ENCODE results near the gene CLIC4.

GRCh38 chr1:24725209-24725651 lies 20.0 kb upstream of the CLIC4 start:
- TF ChIP-seq CEBPZ (IDR thresholded peaks at IDR 0.05; ENCODE audit: borderline replicate concordance, low read depth, low read length): no peak
- no peak for TF ChIP-seq NRF1 (conservative IDR thresholded peaks at IDR 0.05 in 1 of 2, IDR thresholded peaks at IDR 0.05 in 1 of 2)
- TF ChIP-seq NONO (IDR thresholded peaks at IDR 0.05; ENCODE audit: low read depth in 2 of 2, low read length in 1 of 2): no peak
- no peak for TF ChIP-seq MEIS2 (IDR thresholded peaks at IDR 0.05; ENCODE audit: partially characterized antibody)
- TF ChIP-seq PHB (CRISPR knock-in tag; IDR thresholded peaks at IDR 0.05): no peak
- TF ChIP-seq POLR2AphosphoS5 (IDR thresholded peaks at IDR 0.05; ENCODE audit: control insufficient read depth, insufficient read depth, low read depth, low read length): no peak
- no peak for TF ChIP-seq ZNF175 (CRISPR knock-in tag; IDR thresholded peaks at IDR 0.05; ENCODE audit: low read depth)
- TF ChIP-seq HDAC2 (IDR thresholded peaks at IDR 0.05): no peak

Data from K562 (cell line).